NCI-H146 (cell line): ENCODE measurements around the gene ARHGAP10.
"Not testable (repeated sequence)": the region's sequence is repeated elsewhere in the genome, so short reads cannot be mapped to it uniquely, and the experiment has no call there.

Source experiments
- DNase-seq: peaks from one replicate; lab custom pipeline; 2025; lab: John Stamatoyannopoulos, UW

The ARHGAP10 gene

GRCh38 chr4:148068065-148068911 lies 336.4 kb downstream of the ARHGAP10 start:
- DNase-seq, result no peak

- no peak for DNase-seq
Measured at GRCh38 chr4:148069086-148069894, 337.4 kb downstream of the ARHGAP10 start.

- DNase-seq, result no peak
Measured at GRCh38 chr4:148069895-148070178, 337.9 kb downstream of the ARHGAP10 start.

GRCh38 chr4:148071009-148071408 lies 339.1 kb downstream of the ARHGAP10 start:
- no peak for DNase-seq

GRCh38 chr4:148072789-148073188 lies 340.9 kb downstream of the ARHGAP10 start:
- no peak for DNase-seq

GRCh38 chr4:148073349-148073748 lies 341.5 kb downstream of the ARHGAP10 start:
- no peak for DNase-seq

GRCh38 chr4:148074462-148074861 lies 342.6 kb downstream of the ARHGAP10 start:
- DNase-seq, result no peak

GRCh38 chr4:148075438-148075837 lies 343.6 kb downstream of the ARHGAP10 start:
- DNase-seq, result no peak

- no peak for DNase-seq
Measured at GRCh38 chr4:148076964-148077363, 345.1 kb downstream of the ARHGAP10 start.

- no peak for DNase-seq
Measured at GRCh38 chr4:148077581-148077980, 345.7 kb downstream of the ARHGAP10 start.

- DNase-seq, result no peak
Measured at GRCh38 chr4:148078061-148078460, 346.2 kb downstream of the ARHGAP10 start.

GRCh38 chr4:148079961-148080360 lies 348.1 kb downstream of the ARHGAP10 start:
- no peak for DNase-seq

GRCh38 chr4:148081267-148081666 lies 349.4 kb downstream of the ARHGAP10 start:
- DNase-seq, result no peak

GRCh38 chr4:148081745-148082144 lies 349.9 kb downstream of the ARHGAP10 start:
- no peak for DNase-seq

- DNase-seq, result not testable (repeated sequence)
Measured at GRCh38 chr4:148083073-148083472, 351.2 kb downstream of the ARHGAP10 start.

GRCh38 chr4:148089624-148090023 lies 357.7 kb downstream of the ARHGAP10 start:
- no peak for DNase-seq

GRCh38 chr4:148090029-148090428 lies 358.1 kb downstream of the ARHGAP10 start:
- DNase-seq, result no peak

- DNase-seq, result no peak
Measured at GRCh38 chr4:148090503-148091476, 358.9 kb downstream of the ARHGAP10 start.

- no peak for DNase-seq
Measured at GRCh38 chr4:148091896-148092295, 360.0 kb downstream of the ARHGAP10 start.

GRCh38 chr4:148092316-148093014 lies 360.6 kb downstream of the ARHGAP10 start:
- DNase-seq, result no peak

- no peak for DNase-seq
Measured at GRCh38 chr4:148093065-148093464, 361.2 kb downstream of the ARHGAP10 start.
